Lower lobe of right lung (tissue), 2 donors: Measurements from ENCODE around the gene SLC12A9. TPM values are rescaled to one million over a fixed set of nuclear protein-coding genes. Genes with fewer than 3 reads are reported as not detected.

Source experiments
- ATAC-seq, 2 donors: fragments of 200-7000 bp; cut with Tn5 transposase; one replicate each; pipeline ENCODE4 v1.9.1; 2020 to 2022; ENCODE audit warnings: mild to moderate bottlenecking in 2 of 2, moderate library complexity in 2 of 2
- DNase-seq: peaks from one replicate; pipeline ENCODE4 v3.0.0-alpha.2; 2020
- H3K27ac ChIP-seq: fragments of 200-600 bp; one replicate; pipeline ENCODE4 v1.8.0; 2022
- H3K27me3 ChIP-seq: fragments of 200-600 bp; one replicate; pipeline ENCODE4 v1.8.0; 2022; ENCODE audit warnings: low read depth
- H3K36me3 ChIP-seq: fragments of 200-600 bp; one replicate; pipeline ENCODE4 v1.8.0; 2022; ENCODE audit warnings: mild to moderate bottlenecking
- H3K4me1 ChIP-seq: fragments of 200-600 bp; one replicate; pipeline ENCODE4 v1.8.0; 2022
- H3K4me3 ChIP-seq: fragments of 200-600 bp; one replicate; pipeline ENCODE4 v1.8.0; 2022; ENCODE audit warnings: mild to moderate bottlenecking
- H3K9me3 ChIP-seq: fragments of 200-600 bp; one replicate; pipeline ENCODE4 v1.8.0; 2022
- intact Hi-C: fragments of 100-400 bp; cut with DNase I; formaldehyde crosslinking; loops from one replicate; pipeline ENCODE4 v1.11.0; 2022
- total RNA-seq: library from RNA; stranded (reverse); fragmentation: NEBNext Ultra II Directional; extraction: Animal tissue kit (Norgen Biotek cat#: 25700); gene quantifications from one replicate; pipeline ENCODE4 v1.2.1, GENCODE V29; 2021
- TF ChIP-seq, protein P1 (sequence below): fragments of 200-600 bp; IDR thresholded peaks from one replicate; pipeline ENCODE4 v1.8.0; 2022; ENCODE audit warnings: antibody characterized with exemption, mild to moderate bottlenecking
- donor health status: DM: no; HTN: yes; CAD: no; lungs with severe emphysema.

Gene SLC12A9
- total RNA-seq, 1 donor from 2014 or later, result 43.6 TPM

DNA sequence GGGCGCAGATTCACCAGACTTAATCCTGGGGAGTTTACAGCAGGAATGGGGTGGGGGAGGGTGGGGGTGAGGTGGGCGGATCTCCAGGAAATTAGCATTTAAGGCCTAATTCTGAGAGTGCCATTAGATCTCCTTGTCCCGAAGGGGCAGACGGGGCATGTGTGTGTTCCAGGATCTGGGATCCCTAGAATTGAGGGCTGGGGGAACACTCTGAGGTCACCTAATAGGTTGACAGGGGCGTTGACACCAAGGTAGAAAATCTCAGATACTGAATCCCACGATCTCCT lies 15.8 kb upstream of the SLC12A9 start:
- Histone ChIP-seq H3K9me3 (no peaks in the 10 kb centered on the region), H3K36me3 (no peaks in the 10 kb centered on the region), H3K27ac (peak overlapping the region; percentile 87), H3K4me1 (peaks cover 14% of the 10 kb centered on the region), H3K4me3 (peak overlapping the region; percentile 57), H3K27me3 (no peaks in the 10 kb centered on the region)
- intact Hi-C loops, result no loop called here
- TF ChIP-seq, protein P1, sequence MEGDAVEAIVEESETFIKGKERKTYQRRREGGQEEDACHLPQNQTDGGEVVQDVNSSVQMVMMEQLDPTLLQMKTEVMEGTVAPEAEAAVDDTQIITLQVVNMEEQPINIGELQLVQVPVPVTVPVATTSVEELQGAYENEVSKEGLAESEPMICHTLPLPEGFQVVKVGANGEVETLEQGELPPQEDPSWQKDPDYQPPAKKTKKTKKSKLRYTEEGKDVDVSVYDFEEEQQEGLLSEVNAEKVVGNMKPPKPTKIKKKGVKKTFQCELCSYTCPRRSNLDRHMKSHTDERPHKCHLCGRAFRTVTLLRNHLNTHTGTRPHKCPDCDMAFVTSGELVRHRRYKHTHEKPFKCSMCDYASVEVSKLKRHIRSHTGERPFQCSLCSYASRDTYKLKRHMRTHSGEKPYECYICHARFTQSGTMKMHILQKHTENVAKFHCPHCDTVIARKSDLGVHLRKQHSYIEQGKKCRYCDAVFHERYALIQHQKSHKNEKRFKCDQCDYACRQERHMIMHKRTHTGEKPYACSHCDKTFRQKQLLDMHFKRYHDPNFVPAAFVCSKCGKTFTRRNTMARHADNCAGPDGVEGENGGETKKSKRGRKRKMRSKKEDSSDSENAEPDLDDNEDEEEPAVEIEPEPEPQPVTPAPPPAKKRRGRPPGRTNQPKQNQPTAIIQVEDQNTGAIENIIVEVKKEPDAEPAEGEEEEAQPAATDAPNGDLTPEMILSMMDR, result no peak
- DNase-seq (no peak), ATAC-seq (no peak)

DNA sequence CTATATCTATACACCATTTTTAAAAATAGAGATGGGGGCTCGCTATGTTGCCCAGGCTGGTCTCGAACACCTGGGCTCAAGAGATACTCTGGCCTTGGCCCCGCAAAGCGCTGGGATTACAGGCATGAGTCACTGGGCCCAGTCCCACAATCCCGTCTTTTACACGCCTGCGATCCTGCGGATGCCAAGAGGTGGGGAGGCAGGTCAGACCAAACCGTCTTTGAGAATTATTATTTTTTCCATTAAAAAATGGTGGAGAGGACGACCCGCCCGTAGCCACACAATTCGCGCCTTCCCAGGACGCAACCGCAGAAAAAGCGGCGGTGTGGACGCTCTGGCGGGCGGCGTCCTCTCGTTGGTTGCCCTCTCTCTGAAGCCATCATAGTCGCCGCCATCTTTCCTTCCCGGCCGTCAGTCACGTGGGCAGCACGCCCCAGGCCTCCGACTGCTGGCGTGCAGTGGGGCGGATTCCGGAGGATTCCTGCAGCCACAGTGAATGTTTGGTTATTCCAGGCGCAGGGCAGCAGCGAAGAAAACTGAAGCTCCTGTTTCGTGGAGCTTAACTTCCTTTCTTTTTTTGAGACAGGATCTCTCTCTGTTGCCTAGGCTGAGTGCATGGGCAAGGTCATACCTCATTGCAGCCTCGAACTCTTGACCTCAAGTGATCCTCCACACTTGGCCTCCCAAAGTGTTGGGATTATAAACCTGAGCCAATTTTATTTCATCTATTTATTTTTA lies 15.2 kb upstream of the SLC12A9 start:
- no peaks in the 10 kb centered on the region for H3K36me3 ChIP-seq
- H3K27me3 ChIP-seq, result no peaks in the 10 kb centered on the region
- H3K27ac ChIP-seq, result peak overlapping the region; percentile 87
- intact Hi-C loops, result no loop called here
- H3K4me1 ChIP-seq, result peaks cover 14% of the 10 kb centered on the region
- ATAC-seq, result peak; percentile 95 to 97
- peak; percentile 93 for DNase-seq
- TF ChIP-seq, protein P1, result no peak
- H3K9me3 ChIP-seq, result no peaks in the 10 kb centered on the region
- H3K4me3 ChIP-seq, result peak overlapping the region; percentile 57

DNA sequence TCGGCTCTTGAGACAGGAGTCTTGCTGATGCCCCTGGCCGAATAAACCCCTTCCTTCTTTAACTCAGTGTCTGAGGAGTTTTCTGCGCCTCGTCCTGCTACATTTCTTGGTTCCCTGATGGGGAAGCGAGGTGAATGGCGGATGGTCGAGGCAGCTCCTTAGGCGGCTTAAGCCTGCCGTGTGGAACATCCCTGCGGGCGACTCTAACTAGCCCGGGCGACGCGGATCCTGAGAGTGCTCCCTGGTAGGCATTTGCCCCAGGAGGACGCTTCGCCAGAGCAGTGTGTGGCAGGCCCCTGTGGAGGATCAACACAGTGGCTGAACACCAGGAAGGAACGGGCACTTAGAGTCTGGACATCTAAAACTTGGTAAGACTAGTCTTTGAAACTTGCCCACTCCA lies 13.2 kb upstream of the SLC12A9 start:
- no peak overlapping the region for H3K27ac ChIP-seq
- H3K4me3 ChIP-seq, result no peak overlapping the region
- H3K27me3 ChIP-seq, result no peaks in the 10 kb centered on the region
- TF ChIP-seq, protein P1, result no peak
- DNase-seq (no peak), ATAC-seq (no peak)
- no peaks in the 10 kb centered on the region for H3K36me3 ChIP-seq
- peaks cover 14% of the 10 kb centered on the region for H3K4me1 ChIP-seq
- no peaks in the 10 kb centered on the region for H3K9me3 ChIP-seq
- intact Hi-C loops, result no loop called here

DNA sequence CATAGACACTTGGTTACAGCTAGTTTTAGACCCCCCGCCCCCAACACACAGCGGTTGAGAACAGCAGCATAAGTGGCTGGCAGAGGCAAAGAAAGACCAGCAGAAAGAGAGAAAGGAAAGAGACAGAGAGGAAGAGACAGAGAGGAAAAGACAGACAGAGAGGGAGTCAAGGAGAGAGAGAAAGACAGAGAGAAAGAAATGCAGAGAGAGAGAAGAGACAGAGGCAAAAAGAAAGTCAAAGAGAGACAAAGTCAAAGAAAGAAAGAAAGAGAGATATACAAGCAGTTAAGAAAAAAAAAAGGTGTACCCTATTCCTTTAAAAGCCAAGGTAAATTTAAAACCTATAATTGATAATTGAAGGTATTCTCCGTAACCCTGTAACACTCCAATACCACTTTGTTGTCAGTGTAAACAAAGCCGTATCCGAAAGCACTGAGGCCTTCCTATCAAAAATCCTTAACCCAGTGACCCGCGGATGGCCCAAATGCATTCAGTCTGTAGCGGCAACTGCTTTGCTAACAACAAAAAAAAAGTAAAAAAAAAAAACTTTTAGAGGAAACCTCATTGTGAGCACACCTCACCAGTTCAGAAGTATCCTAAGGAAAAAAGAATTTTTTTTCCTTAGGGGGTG lies 11.9 kb upstream of the SLC12A9 start:
- ATAC-seq (no peak), DNase-seq (no peak)
- Histone ChIP-seq H3K27ac (no peak overlapping the region), H3K36me3 (no peaks in the 10 kb centered on the region), H3K27me3 (no peaks in the 10 kb centered on the region), H3K4me3 (no peak overlapping the region), H3K9me3 (no peaks in the 10 kb centered on the region), H3K4me1 (peaks cover 14% of the 10 kb centered on the region)
- TF ChIP-seq, protein P1, result no peak
- intact Hi-C loops, result no loop called here

GRCh38 chr7:100847360-100847759 lies 5.2 kb upstream of the SLC12A9 start:
- no peak overlapping the region for H3K27ac ChIP-seq
- H3K4me1 ChIP-seq, result peaks cover 8% of the 10 kb centered on the region
- TF ChIP-seq, protein P1, result no peak
- DNase-seq (no peak), ATAC-seq (no peak)
- H3K36me3 ChIP-seq, result no peaks in the 10 kb centered on the region
- H3K9me3 ChIP-seq, result no peaks in the 10 kb centered on the region
- H3K27me3 ChIP-seq, result no peaks in the 10 kb centered on the region
- no peak overlapping the region for H3K4me3 ChIP-seq
- intact Hi-C loops, result no loop called here
